Endothelial cell of umbilical vein (primary cell): Measurements from ENCODE around the gene CELSR1.

Experiments
- CTCF ChIP-seq, 2 donors: IDR thresholded peaks; 1 replicate in 1 of 2; 2 replicates in 1 of 2; pipeline ENCODE4 v1.5.1; 2011; ENCODE audit warnings: low read length in 2 of 2, mild to moderate bottlenecking in 2 of 2, moderate library complexity in 2 of 2, control low read depth in 1 of 2, inconsistent platforms in 1 of 2, low read depth in 1 of 2; ENCODE audit not compliant: insufficient read depth in 1 of 2; ENCODE audit errors: extremely low read depth in 1 of 2
- POLR2A ChIP-seq: IDR thresholded peaks from 2 replicates; pipeline ENCODE4 v1.6.1; 2012; ENCODE audit warnings: low read depth, mild to moderate bottlenecking, control low read depth, low read length
- POLR2AphosphoS5 ChIP-seq: IDR thresholded peaks from 2 replicates; pipeline ENCODE4 v1.6.1; 2012; ENCODE audit warnings: low read depth, mild to moderate bottlenecking, control low read depth, low read length, moderate library complexity; ENCODE audit not compliant: insufficient read depth

DNA sequence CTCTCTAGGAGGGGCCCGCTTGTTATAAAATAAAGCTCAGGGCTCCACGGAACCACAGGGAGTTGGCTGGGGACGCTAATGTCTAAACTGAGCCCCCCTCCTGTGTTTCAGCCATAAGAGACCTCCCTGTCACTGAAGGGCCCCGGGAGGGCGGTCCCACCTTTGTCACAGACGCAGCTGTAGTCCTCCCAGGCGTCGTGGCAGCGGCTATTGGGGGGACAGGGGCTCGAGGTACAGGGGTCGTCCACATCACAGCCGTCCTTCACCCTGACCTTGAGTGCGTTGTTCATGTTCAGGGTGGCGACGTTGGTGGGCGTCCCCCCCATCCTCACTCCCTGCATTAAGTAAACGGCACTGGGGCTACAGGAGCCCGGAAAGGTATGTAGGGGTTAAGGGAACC is 139.9 kb downstream of the CELSR1 start:
- TF ChIP-seq POLR2A: no peak
- TF ChIP-seq POLR2AphosphoS5: no peak
- no peak for TF ChIP-seq CTCF (IDR thresholded peaks at IDR 0.05; ENCODE audit: extremely low read depth in 1 of 2, insufficient read depth in 1 of 2, low read depth in 1 of 2, low read length in 2 of 2)
